GM23248 (cell line): ENCODE data around the gene ADAMTS9. TPM values are rescaled to one million over a fixed set of nuclear protein-coding genes. Genes with fewer than 3 reads are reported as not detected.

Experiments used
- DNase-seq: peaks from one replicate; pipeline ENCODE4 v3.0.0-alpha.2; 2015
- H2AFZ ChIP-seq: fragments of 200-600 bp; sonication (generic); 2 replicates; pipeline ENCODE4 v1.6.1; 2016; ENCODE audit warnings: antibody characterized with exemption
- H3F3A ChIP-seq: fragments of 200-600 bp; sonication (generic); 2 replicates; pipeline ENCODE4 v1.6.1; 2016; ENCODE audit warnings: mild to moderate bottlenecking, antibody characterized with exemption, mixed run types; ENCODE audit not compliant: insufficient read depth
- H3K27ac ChIP-seq: fragments of 200-600 bp; sonication (generic); 2 replicates; pipeline ENCODE4 v1.5.1; 2016; ENCODE audit warnings: mild to moderate bottlenecking
- H3K27me3 ChIP-seq: fragments of 200-600 bp; sonication (generic); replicated peaks from 2 replicates; pipeline ENCODE4 v1.6.1; 2016; ENCODE audit warnings: mild to moderate bottlenecking; ENCODE audit not compliant: insufficient read depth
- H3K36me3 ChIP-seq: fragments of 200-600 bp; sonication (generic); 2 replicates; pipeline ENCODE4 v1.6.1; 2016; ENCODE audit warnings: low read depth, mild to moderate bottlenecking
- H3K4me1 ChIP-seq: fragments of 200-600 bp; sonication (generic); 2 replicates; pipeline ENCODE4 v1.6.1; 2016; ENCODE audit warnings: mild to moderate bottlenecking; ENCODE audit not compliant: insufficient read depth
- H3K4me2 ChIP-seq: fragments of 200-600 bp; sonication (generic); one replicate; pipeline ENCODE4 v1.6.1; 2016; ENCODE audit warnings: mild to moderate bottlenecking; ENCODE audit not compliant: unreplicated experiment
- H3K4me3 ChIP-seq: fragments of 200-600 bp; sonication (generic); 2 replicates; pipeline ENCODE4 v1.5.1; 2016; ENCODE audit warnings: mild to moderate bottlenecking
- H3K79me2 ChIP-seq: fragments of 200-600 bp; sonication (generic); 2 replicates; pipeline ENCODE4 v1.6.1; 2016; ENCODE audit warnings: mild to moderate bottlenecking; ENCODE audit not compliant: insufficient read depth
- H3K9ac ChIP-seq: fragments of 200-600 bp; sonication (generic); 2 replicates; pipeline ENCODE4 v1.6.1; 2016; ENCODE audit warnings: mild to moderate bottlenecking
- H3K9me2 ChIP-seq: fragments of 200-600 bp; sonication (generic); 2 replicates; pipeline ENCODE4 v1.6.1; 2016; ENCODE audit warnings: mixed run types, mild to moderate bottlenecking, moderate library complexity; ENCODE audit not compliant: insufficient read depth
- H3K9me3 ChIP-seq: fragments of 200-600 bp; sonication (generic); one replicate; pipeline ENCODE4 v1.6.1; 2017; ENCODE audit warnings: low read depth
- H4K20me1 ChIP-seq: fragments of 200-600 bp; sonication (generic); 2 replicates; pipeline ENCODE4 v1.6.0; 2016; ENCODE audit not compliant: insufficient read depth
- EZH2 ChIP-seq: fragments of 200-600 bp; sonication (generic); IDR thresholded peaks from 2 replicates; pipeline ENCODE4 v1.6.1; 2018; ENCODE audit warnings: antibody characterized with exemption, mild to moderate bottlenecking; ENCODE audit not compliant: insufficient read depth, poor library complexity, severe bottlenecking
- EZH2phosphoT487 ChIP-seq: fragments of 200-600 bp; sonication (generic); IDR thresholded peaks from 2 replicates; pipeline ENCODE4 v1.6.1; 2018; ENCODE audit warnings: antibody characterized with exemption, moderate library complexity, mild to moderate bottlenecking, low read depth; ENCODE audit not compliant: insufficient read depth
- WGBS, 2 experiments: methylation state at CpG; one replicate each; pipeline ENCODE4 v1.1.6; 2015 to 2017; ENCODE audit warnings: low lambda C conversion rate in 2 of 2, low coverage in 1 of 2; ENCODE audit errors: missing lambda C conversion rate in 2 of 2; 5-methylcytosine and 5-hydroxymethylcytosine counted together
- in situ Hi-C: fragments of 300-500 bp; cut with MboI; formaldehyde crosslinking; loops from 2 replicates; pipeline ENCODE4 v1.15.0; 2020
- polyA plus RNA-seq: library from polyadenylated mRNA; unstranded; fragments of >200 nt; fragmentation: Nextera tagmentation; extraction: Ambion mirVana; gene quantifications from 2 replicates; pipeline ENCODE4 v1.2.1, GENCODE V29; 2016
- total RNA-seq: library from RNA; depleted of rRNA; stranded (reverse); fragments of >200 nt; shearing (Covaris generic); gene quantifications from 2 replicates; pipeline ENCODE4 v1.2.3, GENCODE V29; 2014

Gene ADAMTS9
- total and polyA plus RNA-seq, 2 experiments from 2014 or later, result 0.75 to 1.5 TPM

DNA sequence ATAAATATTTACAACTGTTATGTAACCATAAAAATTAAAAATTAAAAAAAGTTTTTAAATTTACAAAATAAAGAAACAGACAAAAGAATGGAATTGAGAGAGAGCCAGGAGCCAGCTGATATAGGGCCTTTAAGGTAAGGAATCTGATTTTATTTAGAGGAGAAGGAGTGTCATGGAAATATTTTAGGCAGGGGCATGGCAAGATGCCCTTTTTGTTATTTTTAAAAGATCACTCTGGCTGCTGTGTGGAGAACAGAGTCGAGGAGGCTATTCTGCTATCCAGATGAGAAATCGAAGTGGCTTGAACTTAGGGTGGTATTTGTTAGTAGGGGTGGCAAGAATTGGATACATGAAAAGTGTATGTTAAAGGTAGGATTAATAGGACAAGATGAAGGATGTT is 9.1 kb upstream of the ADAMTS9 start:
- 77 to 84% methylated on average over 2 of the region's 2 CpGs for WGBS, 2 experiments
- H3K4me1 ChIP-seq, result no peaks in the 10 kb centered on the region

GRCh38 chr3:64694114-64694513 is 6.3 kb upstream of the ADAMTS9 start:
- 85 to 95% methylated on average over 2 of the region's 2 CpGs for WGBS, 2 experiments

More for the DNA sequence above, 9.1 kb upstream of the ADAMTS9 start:
- Histone ChIP-seq H3K27ac (no peak overlapping the region), H3K36me3 (no peaks in the 10 kb centered on the region), H3K9me3 (no peaks in the 10 kb centered on the region), H2AFZ (no peak overlapping the region), H4K20me1 (no peaks in the 10 kb centered on the region), H3K9me2 (no peaks in the 10 kb centered on the region), H3K79me2 (no peaks in the 10 kb centered on the region), H3F3A (no peaks in the 10 kb centered on the region), H3K27me3 (no peaks in the 10 kb centered on the region), H3K4me3 (no peak overlapping the region), H3K9ac (no peak overlapping the region), H3K4me2 (no peak overlapping the region)
- no peak for DNase-seq
- no peak for TF ChIP-seq EZH2phosphoT487
- no peak for TF ChIP-seq EZH2
- in situ Hi-C loops, result no loop called here

DNA sequence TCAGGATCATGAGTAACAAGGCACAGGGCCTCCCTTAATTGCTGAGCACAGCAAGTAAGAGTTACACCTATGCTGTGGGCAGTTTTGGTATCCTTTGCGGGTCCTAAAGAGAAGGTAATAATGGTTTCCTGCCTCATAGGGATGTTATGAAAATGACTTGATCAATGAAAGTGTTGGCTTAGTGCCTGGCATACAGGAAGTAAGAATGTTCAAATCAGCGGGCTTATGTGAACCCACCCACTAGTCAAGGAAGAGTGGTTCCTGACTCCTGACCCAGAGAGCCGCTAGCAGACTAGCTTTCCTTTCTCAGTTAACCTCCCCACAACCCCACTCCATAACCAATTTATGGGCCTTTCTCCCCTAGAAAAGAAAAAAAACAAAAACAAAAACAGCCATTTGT is 5.2 kb upstream of the ADAMTS9 start:
- no peak for TF ChIP-seq EZH2
- TF ChIP-seq EZH2phosphoT487, result no peak
- 0 out of 2 replicates have a peak, but pooled peaks cover 5% of the 10 kb centered on the region for H3K4me1 ChIP-seq
- H3K79me2 ChIP-seq, result no peaks in the 10 kb centered on the region
- H3K9me2 ChIP-seq, result no peaks in the 10 kb centered on the region
- H3K36me3 ChIP-seq, result no peaks in the 10 kb centered on the region
- no peaks in the 10 kb centered on the region for H3K9me3 ChIP-seq
- in situ Hi-C loops, result no loop called here
- no peak overlapping the region for H3K9ac ChIP-seq
- H2AFZ ChIP-seq, result no peak overlapping the region
- H3K27ac ChIP-seq, result no peak overlapping the region
- no peaks in the 10 kb centered on the region for H4K20me1 ChIP-seq
- peaks cover 15% of the 10 kb centered on the region for H3F3A ChIP-seq
- H3K27me3 ChIP-seq, result no peaks in the 10 kb centered on the region
- DNase-seq, result no peak
- 97 to 100% methylated on average over 3 of the region's 3 CpGs for WGBS, 2 experiments
- H3K4me3 ChIP-seq, result no peak overlapping the region
- H3K4me2 ChIP-seq, result no peak overlapping the region

More at GRCh38 chr3:64694114-64694513, 6.3 kb upstream of the ADAMTS9 start:
- H2AFZ ChIP-seq, result no peak overlapping the region
- H4K20me1 ChIP-seq, result no peaks in the 10 kb centered on the region
- H3K9me3 ChIP-seq, result no peaks in the 10 kb centered on the region
- 0 out of 2 replicates have a peak, but pooled peaks cover 3% of the 10 kb centered on the region for H3K4me1 ChIP-seq
- no peak for TF ChIP-seq EZH2
- no peak for TF ChIP-seq EZH2phosphoT487
- H3K9ac ChIP-seq, result no peak overlapping the region
- H3F3A ChIP-seq, result peaks cover 8% of the 10 kb centered on the region; the same call in 1 of the 2 replicates
- H3K27ac ChIP-seq, result no peak overlapping the region
- no peaks in the 10 kb centered on the region for H3K36me3 ChIP-seq
- in situ Hi-C loops, result no loop called here
- H3K4me2 ChIP-seq, result no peak overlapping the region
- H3K4me3 ChIP-seq, result no peak overlapping the region
- H3K79me2 ChIP-seq, result no peaks in the 10 kb centered on the region
- no peaks in the 10 kb centered on the region for H3K27me3 ChIP-seq
- no peak for DNase-seq
- H3K9me2 ChIP-seq, result no peaks in the 10 kb centered on the region

DNA sequence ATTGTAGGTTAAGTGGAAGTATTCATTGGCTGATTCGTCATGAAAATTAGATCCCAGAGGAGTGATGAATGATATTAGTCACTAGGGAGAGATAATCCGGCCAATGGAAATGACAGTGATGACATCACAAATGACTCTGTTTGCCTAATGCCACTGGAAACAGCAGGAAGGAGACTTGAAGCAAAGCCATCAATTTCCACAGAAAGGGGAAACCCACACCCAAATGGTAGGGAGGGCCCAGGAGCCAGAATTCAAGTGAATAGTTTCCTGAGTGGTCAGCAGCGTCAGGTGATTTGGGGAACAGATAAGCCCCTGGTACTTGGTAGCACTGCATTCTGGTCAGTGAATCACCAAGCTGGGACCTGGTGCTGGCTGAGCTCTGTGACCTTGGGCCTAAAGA is 3.3 kb upstream of the ADAMTS9 start:
- H3K9ac ChIP-seq, result no peak overlapping the region
- no peaks in the 10 kb centered on the region for H4K20me1 ChIP-seq
- H2AFZ ChIP-seq, result no peak overlapping the region
- no peak overlapping the region for H3K4me2 ChIP-seq
- WGBS, 2 experiments, result 42 to 49% methylated on average over 3 of the region's 3 CpGs
- H3K27me3 ChIP-seq, result no peaks in the 10 kb centered on the region
- no peaks in the 10 kb centered on the region for H3K9me3 ChIP-seq
- no peak overlapping the region for H3K4me3 ChIP-seq
- no peak overlapping the region for H3K27ac ChIP-seq
- no peaks in the 10 kb centered on the region for H3K9me2 ChIP-seq
- no peak for TF ChIP-seq EZH2
- no peak for TF ChIP-seq EZH2phosphoT487
- in situ Hi-C loops, result no loop called here
- no peaks in the 10 kb centered on the region for H3K36me3 ChIP-seq
- DNase-seq, result peak; percentile 52
- 0 out of 2 replicates have a peak, but pooled peaks cover 5% of the 10 kb centered on the region for H3K4me1 ChIP-seq
- peaks cover 23% of the 10 kb centered on the region for H3F3A ChIP-seq
- H3K79me2 ChIP-seq, result no peaks in the 10 kb centered on the region
